ENCODE data around the gene PEX1.
"Not testable (repeated sequence)": the region's sequence is repeated elsewhere in the genome, so short reads cannot be mapped to it uniquely, and the experiment has no call there.

PEX1 gene

GRCh38 chr7:92478095-92478494, 50.2 kb downstream of the PEX1 start:
- Histone ChIP-seq H3K4me1 (ENCODE audit: control insufficient read depth, insufficient read depth, low read length) (peaks cover 5% of the 10 kb centered on the region), H3K9me3 (ENCODE audit: control insufficient read depth, low read length) (no peaks in the 10 kb centered on the region), H3K9ac (ENCODE audit: low read length) (no peak overlapping the region), H3K27me3 (replicated peaks; ENCODE audit: control insufficient read depth, insufficient read depth, low read length) (no peaks in the 10 kb centered on the region), H3K4me3 (ENCODE audit: low read length) (no peak overlapping the region), H3K36me3 (ENCODE audit: control insufficient read depth, insufficient read depth, low read length, severe bottlenecking) (peaks cover 4% of the 10 kb centered on the region)
- DNase-seq (ENCODE audit: low read depth), result no peak

- H3K9ac ChIP-seq (ENCODE audit: low read length); H3K36me3 ChIP-seq (ENCODE audit: control insufficient read depth, insufficient read depth, low read length, severe bottlenecking); H3K4me3 ChIP-seq (ENCODE audit: low read length); DNase-seq (ENCODE audit: low read depth); H3K4me1 ChIP-seq (ENCODE audit: control insufficient read depth, insufficient read depth, low read length); H3K27me3 ChIP-seq (replicated peaks; ENCODE audit: control insufficient read depth, insufficient read depth, low read length); H3K9me3 ChIP-seq (ENCODE audit: control insufficient read depth, low read length): not testable (repeated sequence)
Measured at GRCh38 chr7:92477681-92478080, 50.6 kb downstream of the PEX1 start, which contains the start of gene ERVW-1. ERVW-1 (minus strand) TSS chr7:92477946; CDS start chr7:92470381, 7,565 bp downstream.

- H3K9ac ChIP-seq (ENCODE audit: low read length); H3K4me1 ChIP-seq (ENCODE audit: control insufficient read depth, insufficient read depth, low read length); H3K9me3 ChIP-seq (ENCODE audit: control insufficient read depth, low read length); DNase-seq (ENCODE audit: low read depth); H3K36me3 ChIP-seq (ENCODE audit: control insufficient read depth, insufficient read depth, low read length, severe bottlenecking); H3K27me3 ChIP-seq (replicated peaks; ENCODE audit: control insufficient read depth, insufficient read depth, low read length); H3K4me3 ChIP-seq (ENCODE audit: low read length): not testable (repeated sequence)
Measured at GRCh38 chr7:92475851-92476590, 52.3 kb downstream of the PEX1 start.

- H3K27me3 ChIP-seq (replicated peaks; ENCODE audit: control insufficient read depth, insufficient read depth, low read length); DNase-seq (ENCODE audit: low read depth); H3K9me3 ChIP-seq (ENCODE audit: control insufficient read depth, low read length); H3K4me1 ChIP-seq (ENCODE audit: control insufficient read depth, insufficient read depth, low read length); H3K36me3 ChIP-seq (ENCODE audit: control insufficient read depth, insufficient read depth, low read length, severe bottlenecking); H3K4me3 ChIP-seq (ENCODE audit: low read length); H3K9ac ChIP-seq (ENCODE audit: low read length): not testable (repeated sequence)
Measured at GRCh38 chr7:92475261-92475770, 53.0 kb downstream of the PEX1 start.

- not testable (repeated sequence) for H3K27me3 ChIP-seq (replicated peaks; ENCODE audit: control insufficient read depth, insufficient read depth, low read length); H3K4me1 ChIP-seq (ENCODE audit: control insufficient read depth, insufficient read depth, low read length); DNase-seq (ENCODE audit: low read depth); H3K4me3 ChIP-seq (ENCODE audit: low read length); H3K36me3 ChIP-seq (ENCODE audit: control insufficient read depth, insufficient read depth, low read length, severe bottlenecking); H3K9me3 ChIP-seq (ENCODE audit: control insufficient read depth, low read length); H3K9ac ChIP-seq (ENCODE audit: low read length)
Measured at GRCh38 chr7:92473989-92474388, 54.3 kb downstream of the PEX1 start.

- H3K9ac ChIP-seq (ENCODE audit: low read length); H3K4me3 ChIP-seq (ENCODE audit: low read length); H3K9me3 ChIP-seq (ENCODE audit: control insufficient read depth, low read length); H3K36me3 ChIP-seq (ENCODE audit: control insufficient read depth, insufficient read depth, low read length, severe bottlenecking); H3K27me3 ChIP-seq (replicated peaks; ENCODE audit: control insufficient read depth, insufficient read depth, low read length); H3K4me1 ChIP-seq (ENCODE audit: control insufficient read depth, insufficient read depth, low read length); DNase-seq (ENCODE audit: low read depth): not testable (repeated sequence)
Measured at GRCh38 chr7:92468589-92468988, 59.7 kb downstream of the PEX1 start.

GRCh38 chr7:92466682-92467081, 61.6 kb downstream of the PEX1 start:
- Histone ChIP-seq H3K36me3 (ENCODE audit: control insufficient read depth, insufficient read depth, low read length, severe bottlenecking) (peaks cover 5% of the 10 kb centered on the region), H3K9me3 (ENCODE audit: control insufficient read depth, low read length) (no peaks in the 10 kb centered on the region), H3K27me3 (replicated peaks; ENCODE audit: control insufficient read depth, insufficient read depth, low read length) (no peaks in the 10 kb centered on the region), H3K9ac (ENCODE audit: low read length) (no peak overlapping the region), H3K4me3 (ENCODE audit: low read length) (no peak overlapping the region), H3K4me1 (ENCODE audit: control insufficient read depth, insufficient read depth, low read length) (no peaks in the 10 kb centered on the region)
- no peak for DNase-seq (ENCODE audit: low read depth)

DNA sequence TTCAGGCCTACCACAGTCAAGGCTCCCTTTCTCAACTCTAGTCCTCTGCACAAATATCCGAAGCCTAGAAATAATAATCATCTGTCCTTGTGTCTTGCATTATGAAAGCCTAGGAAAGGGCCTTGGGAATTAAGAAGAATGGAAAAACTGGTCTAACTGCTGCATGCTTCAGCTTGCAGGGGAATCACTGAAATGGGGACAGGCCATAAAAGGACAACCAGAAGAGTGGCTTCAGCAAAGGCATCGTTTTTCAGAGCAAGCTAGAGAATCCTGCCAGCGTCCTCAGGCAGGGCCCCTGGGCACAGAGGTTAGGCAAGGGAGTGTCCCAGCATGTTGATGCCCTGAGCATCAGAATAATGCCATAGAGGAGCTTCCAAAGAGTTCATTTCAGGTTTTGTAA, 63.8 kb downstream of the PEX1 start:
- Histone ChIP-seq H3K4me1 (ENCODE audit: control insufficient read depth, insufficient read depth, low read length) (peaks cover 13% of the 10 kb centered on the region), H3K36me3 (ENCODE audit: control insufficient read depth, insufficient read depth, low read length, severe bottlenecking) (peaks cover 5% of the 10 kb centered on the region), H3K9me3 (ENCODE audit: control insufficient read depth, low read length) (no peaks in the 10 kb centered on the region), H3K27me3 (replicated peaks; ENCODE audit: control insufficient read depth, insufficient read depth, low read length) (no peaks in the 10 kb centered on the region), H3K4me3 (ENCODE audit: low read length) (no peak overlapping the region), H3K9ac (ENCODE audit: low read length) (no peak overlapping the region)
- DNase-seq (ENCODE audit: low read depth), result no peak

DNA sequence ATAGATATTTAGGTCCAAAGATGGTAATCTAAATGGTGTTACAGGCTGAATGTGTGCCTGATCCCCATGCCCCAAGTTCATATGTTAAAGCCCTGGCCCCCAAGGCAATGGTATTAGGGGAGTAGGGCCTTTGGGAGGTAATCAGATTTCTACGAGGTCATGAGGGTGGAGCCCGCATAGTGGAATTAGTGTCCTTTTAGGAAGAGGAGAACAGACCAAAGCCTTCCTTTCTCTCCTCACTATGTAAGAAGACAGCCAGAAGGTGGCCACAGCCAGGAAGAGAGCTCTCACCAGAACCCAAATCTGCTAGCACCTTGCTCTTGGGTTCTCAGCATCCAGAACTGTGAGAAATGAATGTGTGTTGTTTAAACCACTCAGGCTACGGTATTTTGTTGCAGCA, 65.8 kb downstream of the PEX1 start:
- H3K27me3 ChIP-seq (replicated peaks; ENCODE audit: control insufficient read depth, insufficient read depth, low read length), result no peaks in the 10 kb centered on the region
- no peak overlapping the region for H3K4me3 ChIP-seq (ENCODE audit: low read length)
- H3K4me1 ChIP-seq (ENCODE audit: control insufficient read depth, insufficient read depth, low read length), result peaks cover 13% of the 10 kb centered on the region
- H3K9me3 ChIP-seq (ENCODE audit: control insufficient read depth, low read length), result no peaks in the 10 kb centered on the region
- no peak for DNase-seq (ENCODE audit: low read depth)
- peaks cover 7% of the 10 kb centered on the region for H3K36me3 ChIP-seq (ENCODE audit: control insufficient read depth, insufficient read depth, low read length, severe bottlenecking)
- H3K9ac ChIP-seq (ENCODE audit: low read length), result no peak overlapping the region

DNA sequence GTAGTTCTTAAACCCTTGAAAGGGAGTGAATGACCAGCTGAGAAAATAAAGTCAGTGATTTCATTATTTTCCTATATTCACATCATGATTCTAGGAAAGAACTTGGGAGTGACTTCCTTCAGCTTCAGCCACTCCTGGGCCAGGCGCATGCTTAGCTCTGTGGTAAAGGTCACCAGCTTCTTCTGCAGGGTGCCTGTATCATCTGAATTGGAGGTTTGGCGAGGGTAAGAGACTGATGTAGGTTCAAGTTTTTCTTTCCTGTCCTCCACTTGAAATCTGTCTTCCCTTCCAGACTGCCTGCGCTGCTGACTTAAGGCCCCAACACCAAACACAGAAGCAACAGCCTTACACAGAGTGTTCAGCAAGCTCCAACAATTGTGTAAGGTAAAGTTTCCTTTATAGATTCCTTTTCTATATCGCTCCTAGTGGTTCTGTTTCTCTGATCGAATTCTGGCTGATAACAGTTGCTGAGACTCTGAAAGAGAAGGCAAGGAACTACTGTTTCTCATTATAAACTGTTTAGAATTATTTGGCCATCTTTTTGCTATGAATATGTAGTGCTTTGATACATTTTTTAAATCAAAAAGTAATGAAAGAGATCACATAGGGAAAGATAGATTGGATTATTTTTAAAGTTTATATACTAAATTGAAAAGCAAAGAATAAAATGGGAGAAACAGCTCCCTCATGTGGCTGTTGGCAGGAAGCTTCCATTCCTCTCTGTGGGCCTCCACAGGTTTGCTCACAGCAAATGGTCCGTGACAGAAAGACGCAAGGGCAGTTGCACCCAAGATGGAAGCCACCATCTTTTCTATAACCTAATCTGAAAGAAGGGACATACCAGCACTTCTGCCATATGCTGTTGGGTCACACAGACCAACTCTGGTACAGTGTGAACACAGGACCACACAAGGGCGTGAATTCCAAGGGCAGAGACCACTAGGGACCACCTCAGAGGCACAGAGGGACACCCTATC, 67.0 kb downstream of the PEX1 start:
- DNase-seq (ENCODE audit: low read depth), result peak; percentile 69
- H3K9me3 ChIP-seq (ENCODE audit: control insufficient read depth, low read length), result no peaks in the 10 kb centered on the region
- H3K9ac ChIP-seq (ENCODE audit: low read length), result peak overlapping the region; percentile 52
- H3K4me1 ChIP-seq (ENCODE audit: control insufficient read depth, insufficient read depth, low read length), result peaks cover 13% of the 10 kb centered on the region
- H3K36me3 ChIP-seq (ENCODE audit: control insufficient read depth, insufficient read depth, low read length, severe bottlenecking), result peaks cover 14% of the 10 kb centered on the region
- H3K4me3 ChIP-seq (ENCODE audit: low read length), result no peak overlapping the region
- no peaks in the 10 kb centered on the region for H3K27me3 ChIP-seq (replicated peaks; ENCODE audit: control insufficient read depth, insufficient read depth, low read length)

- Histone ChIP-seq H3K4me3 (ENCODE audit: low read length) (no peak overlapping the region), H3K4me1 (ENCODE audit: control insufficient read depth, insufficient read depth, low read length) (peaks cover 13% of the 10 kb centered on the region), H3K36me3 (ENCODE audit: control insufficient read depth, insufficient read depth, low read length, severe bottlenecking) (peaks cover 23% of the 10 kb centered on the region), H3K27me3 (replicated peaks; ENCODE audit: control insufficient read depth, insufficient read depth, low read length) (no peaks in the 10 kb centered on the region), H3K9me3 (ENCODE audit: control insufficient read depth, low read length) (no peaks in the 10 kb centered on the region), H3K9ac (ENCODE audit: low read length) (no peak overlapping the region)
- DNase-seq (ENCODE audit: low read depth), result no peak
Measured at GRCh38 chr7:92460510-92460909, 67.8 kb downstream of the PEX1 start.
